ENCODE data around the gene MOGAT3.

GRCh38 chr7:101208794-101209193 is 8.0 kb upstream of the MOGAT3 start:
- TF ChIP-seq, protein P1, sequence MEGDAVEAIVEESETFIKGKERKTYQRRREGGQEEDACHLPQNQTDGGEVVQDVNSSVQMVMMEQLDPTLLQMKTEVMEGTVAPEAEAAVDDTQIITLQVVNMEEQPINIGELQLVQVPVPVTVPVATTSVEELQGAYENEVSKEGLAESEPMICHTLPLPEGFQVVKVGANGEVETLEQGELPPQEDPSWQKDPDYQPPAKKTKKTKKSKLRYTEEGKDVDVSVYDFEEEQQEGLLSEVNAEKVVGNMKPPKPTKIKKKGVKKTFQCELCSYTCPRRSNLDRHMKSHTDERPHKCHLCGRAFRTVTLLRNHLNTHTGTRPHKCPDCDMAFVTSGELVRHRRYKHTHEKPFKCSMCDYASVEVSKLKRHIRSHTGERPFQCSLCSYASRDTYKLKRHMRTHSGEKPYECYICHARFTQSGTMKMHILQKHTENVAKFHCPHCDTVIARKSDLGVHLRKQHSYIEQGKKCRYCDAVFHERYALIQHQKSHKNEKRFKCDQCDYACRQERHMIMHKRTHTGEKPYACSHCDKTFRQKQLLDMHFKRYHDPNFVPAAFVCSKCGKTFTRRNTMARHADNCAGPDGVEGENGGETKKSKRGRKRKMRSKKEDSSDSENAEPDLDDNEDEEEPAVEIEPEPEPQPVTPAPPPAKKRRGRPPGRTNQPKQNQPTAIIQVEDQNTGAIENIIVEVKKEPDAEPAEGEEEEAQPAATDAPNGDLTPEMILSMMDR (conservative IDR thresholded peaks at IDR 0.05) = no peak
- no peak for TF ChIP-seq EZH2 (IDR thresholded peaks at IDR 0.05; ENCODE audit: low read depth)
